HG02840 (cell line): ENCODE measurements around the gene COL9A1.

Experiments used
- ATAC-seq: cut with Tn5 transposase; IDR thresholded peaks from one replicate; pipeline ENCODE4 v1.9.1; 2021; ENCODE audit warnings: mild to moderate bottlenecking, moderate library complexity, moderate number of reproducible peaks; ENCODE audit not compliant: unreplicated experiment, low FRiP score

COL9A1 gene

DNA sequence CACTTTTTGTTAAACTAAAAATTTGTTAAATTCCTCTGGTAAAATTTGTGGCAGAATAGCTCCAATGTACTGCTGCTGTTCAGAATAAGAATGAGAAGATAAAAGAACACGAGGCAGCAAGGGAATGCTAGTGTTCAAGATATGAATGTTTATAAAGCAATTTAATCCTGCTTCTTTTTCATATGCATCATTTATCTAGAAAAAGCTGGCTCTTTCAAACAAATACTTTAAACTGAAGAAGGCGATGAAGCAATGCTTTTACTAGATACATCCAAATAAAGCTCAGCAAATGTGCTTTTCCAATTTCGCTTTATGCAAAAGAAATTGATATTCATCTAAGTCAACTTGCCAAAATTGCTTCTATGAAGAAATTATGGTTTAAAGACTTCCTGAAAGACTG lies 66.5 kb downstream of the COL9A1 start:
- no peak for ATAC-seq

- ATAC-seq = no peak
These were observed 68.2 kb downstream of the COL9A1 start for GRCh38 chr6:70234561-70235236.

- ATAC-seq = no peak
These were observed 71.6 kb downstream of the COL9A1 start for GRCh38 chr6:70231311-70231710.

DNA sequence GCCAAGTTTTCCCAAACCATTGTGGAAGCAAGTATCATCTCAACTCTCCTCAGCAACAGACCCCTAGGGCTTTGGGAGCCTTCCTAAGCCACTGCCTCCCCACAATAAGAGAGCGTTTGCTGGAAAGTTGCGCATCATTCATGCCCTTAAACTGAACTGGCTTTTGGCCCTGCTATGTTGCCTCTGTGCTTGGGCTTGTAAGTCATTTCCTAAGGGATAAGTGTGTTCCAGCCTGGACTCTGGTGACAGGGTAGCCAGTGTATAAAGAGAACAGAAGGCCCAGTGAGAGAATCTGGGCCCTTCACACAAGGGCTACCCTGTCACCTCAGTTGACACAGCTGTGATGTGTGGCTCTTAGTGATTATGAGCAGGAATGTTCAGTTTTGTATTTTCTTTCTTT lies 77.8 kb downstream of the COL9A1 start:
- ATAC-seq = no peak

DNA sequence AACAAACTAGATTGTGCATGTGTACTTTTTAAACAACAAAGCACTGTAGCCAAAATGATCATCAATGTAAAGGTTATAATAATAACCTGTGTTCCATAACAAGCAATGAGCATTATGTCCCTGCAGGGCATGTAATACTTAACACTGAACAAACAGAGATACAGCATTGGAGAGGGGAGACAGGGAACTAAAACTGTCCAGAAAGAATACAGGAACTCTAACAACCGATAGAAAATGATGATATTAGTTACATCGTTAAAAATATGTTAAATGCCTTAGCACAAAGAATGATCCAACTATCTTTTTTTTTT lies 80.5 kb downstream of the COL9A1 start:
- no peak for ATAC-seq

- ATAC-seq = no peak
These were observed 81.0 kb downstream of the COL9A1 start for GRCh38 chr6:70221715-70222438.

DNA sequence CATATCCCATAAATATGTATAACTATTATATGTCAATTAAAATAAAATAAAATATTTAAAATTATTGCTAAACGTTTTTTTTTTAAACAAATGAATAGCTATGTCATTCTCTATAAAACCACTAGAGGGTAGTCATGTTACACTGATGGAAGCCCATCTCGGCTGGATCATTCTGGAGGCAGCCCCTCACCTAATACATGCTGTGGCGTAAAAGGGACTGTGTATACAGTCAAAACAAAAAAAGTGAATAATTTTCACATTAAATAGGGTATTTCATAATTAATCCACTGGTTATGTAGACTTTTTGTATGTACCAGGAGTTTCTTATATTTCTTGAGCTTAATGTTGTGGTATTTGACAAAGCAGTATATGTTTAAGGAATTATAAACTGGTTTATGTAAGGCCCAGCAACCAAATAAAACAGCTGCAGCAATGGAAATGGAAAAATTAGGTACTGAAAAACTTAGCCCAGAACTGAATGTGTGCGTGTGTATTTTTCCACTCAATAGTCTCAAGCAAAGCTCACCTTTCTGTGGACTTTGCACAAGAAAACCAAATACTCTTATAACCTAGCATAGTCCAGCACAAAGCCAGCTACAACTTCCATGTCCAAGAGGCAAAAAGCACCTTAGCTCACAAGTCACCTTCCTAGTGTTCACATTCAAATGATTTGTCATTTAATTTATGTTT lies 81.7 kb downstream of the COL9A1 start:
- no peak for ATAC-seq

DNA sequence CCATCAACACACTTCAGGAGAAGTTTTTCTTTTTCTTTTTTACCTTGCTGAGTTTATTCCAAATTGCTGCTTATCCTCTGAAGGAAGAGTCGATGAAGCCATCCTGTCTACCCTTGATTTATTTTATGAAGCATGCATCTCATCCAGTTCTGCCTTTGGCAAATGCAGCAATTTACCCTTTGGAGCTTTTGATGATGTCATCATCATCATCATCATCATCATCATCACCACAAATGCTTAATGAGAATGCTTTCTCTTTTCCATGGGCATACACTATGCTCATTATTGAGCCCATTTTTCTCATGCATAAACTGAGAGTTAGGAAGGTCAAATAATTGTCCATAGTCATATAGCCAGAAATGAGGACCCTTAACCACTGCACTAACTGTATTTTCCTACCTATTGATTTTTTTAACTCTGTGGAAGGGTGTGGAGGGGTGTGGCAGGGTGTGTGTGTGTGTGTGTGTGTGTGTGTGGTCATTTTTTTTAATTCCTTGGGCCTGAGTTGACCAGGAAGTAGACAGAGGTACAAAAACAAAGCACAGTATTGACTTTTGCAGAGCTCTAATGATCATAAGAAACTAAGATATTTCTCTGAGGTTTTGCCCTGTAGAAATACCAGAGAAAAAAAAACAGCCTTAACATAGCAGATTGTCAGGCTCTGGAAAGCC lies 82.8 kb downstream of the COL9A1 start:
- ATAC-seq = no peak

DNA sequence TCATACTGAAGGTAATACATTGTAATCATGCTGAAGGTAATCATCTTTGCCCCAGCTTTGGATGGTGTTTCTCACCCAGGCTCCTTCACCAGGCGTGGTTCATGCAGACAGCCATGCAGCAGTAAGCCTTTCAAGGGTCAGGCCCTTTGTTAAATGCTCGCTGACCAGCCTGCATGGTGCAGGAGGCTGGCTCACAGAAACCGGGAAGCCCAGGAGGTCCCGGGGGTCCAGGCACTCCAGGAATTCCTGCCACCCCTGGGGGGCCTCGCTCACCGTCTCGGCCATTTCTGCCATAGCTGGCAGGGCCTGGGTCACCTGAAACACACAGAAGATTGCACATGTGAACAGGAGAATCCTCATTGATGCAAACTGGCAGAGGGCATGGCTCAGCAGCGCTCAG lies 86.1 kb downstream of the COL9A1 start:
- no peak for ATAC-seq

DNA sequence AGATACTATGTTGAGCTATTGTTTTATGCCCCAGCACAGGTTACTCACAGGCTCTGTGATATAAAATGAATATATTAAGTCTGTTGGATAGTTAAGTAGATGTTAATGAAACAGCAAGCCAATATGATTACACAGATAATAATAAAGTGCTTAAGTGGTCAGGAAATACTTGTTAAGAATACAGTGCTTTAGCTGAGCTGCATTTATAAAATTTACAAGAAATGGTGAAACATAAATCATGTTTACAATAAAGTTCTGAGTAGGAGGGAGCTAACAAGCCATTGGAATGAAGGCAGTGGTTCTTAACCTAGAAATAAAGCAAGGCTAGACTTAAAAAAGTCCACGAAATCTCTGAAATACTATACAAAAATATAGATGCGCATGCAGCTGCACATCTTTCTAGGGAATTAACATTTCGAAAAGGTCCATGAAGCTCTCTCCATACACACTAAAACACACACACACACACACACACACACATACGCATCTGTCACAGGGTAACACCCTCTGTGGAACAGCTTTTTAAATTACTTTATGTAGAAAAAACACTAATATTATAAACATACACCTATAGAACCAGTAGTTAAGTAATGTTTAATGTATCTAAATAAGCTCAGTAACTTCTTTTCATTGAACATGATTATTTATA lies 87.3 kb downstream of the COL9A1 start:
- no peak for ATAC-seq

GRCh38 chr6:70210462-70210861 lies 92.4 kb downstream of the COL9A1 start:
- ATAC-seq = no peak

- no peak for ATAC-seq
These were observed 94.6 kb downstream of the COL9A1 start for GRCh38 chr6:70208235-70208790.

DNA sequence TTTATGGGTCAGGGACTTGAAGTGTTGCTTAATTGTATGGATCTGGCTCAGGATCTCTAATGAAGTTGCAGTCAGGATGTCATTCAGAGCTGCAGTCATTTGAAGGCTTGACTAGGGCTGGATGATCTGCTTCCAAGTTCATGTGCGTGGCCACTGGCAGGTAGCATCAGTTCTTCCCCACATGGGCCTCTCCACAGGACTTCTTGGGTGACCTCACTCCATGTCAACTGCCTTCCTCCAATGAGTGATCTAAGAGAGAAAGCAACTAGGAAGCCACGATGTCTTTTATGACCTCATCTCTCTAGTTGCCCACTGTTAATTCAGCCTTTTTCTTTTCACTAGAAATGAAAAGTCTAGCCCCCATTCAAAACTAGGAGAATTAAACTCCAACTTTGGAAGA lies 104.1 kb downstream of the COL9A1 start:
- ATAC-seq = no peak

DNA sequence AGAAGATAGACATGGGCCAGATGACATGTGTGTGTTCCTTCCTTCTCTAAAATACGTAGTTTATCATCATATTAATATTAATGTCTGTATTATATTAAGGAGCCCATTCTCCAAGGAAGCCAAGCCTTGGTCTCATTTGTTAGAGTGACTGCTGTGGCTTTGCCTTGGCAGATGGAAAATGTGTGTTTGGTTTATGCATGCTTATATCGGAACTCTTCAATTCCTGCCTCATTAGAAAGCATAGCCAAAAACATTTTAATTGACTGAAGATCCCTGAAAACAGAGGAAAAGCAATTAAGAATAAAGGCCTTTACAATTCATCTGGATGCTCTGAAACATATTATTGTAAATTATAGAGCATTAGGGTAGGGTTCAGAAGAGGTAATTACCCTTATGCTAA lies 106.4 kb downstream of the COL9A1 start:
- no peak for ATAC-seq

DNA sequence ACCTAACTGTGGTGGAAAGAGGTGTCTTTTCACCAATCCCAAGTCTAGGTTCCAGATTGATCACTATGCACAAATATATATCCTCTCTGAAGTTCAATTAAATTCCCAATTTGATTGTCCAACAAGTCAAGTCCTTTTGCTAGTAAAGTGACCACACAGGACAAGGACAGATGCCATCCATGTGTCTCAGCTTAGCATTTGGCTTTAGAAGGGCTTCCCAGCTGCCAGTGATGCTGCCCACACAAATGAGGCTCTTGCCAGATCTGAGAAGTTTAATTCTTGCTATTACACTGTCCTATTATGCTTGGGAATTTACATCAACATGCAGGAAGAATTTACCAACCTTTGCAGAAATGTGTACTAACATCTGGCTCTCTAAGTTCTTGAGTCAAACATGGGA lies 108.5 kb downstream of the COL9A1 start:
- no peak for ATAC-seq

GRCh38 chr6:70188202-70188601 lies 114.7 kb downstream of the COL9A1 start:
- no peak for ATAC-seq

DNA sequence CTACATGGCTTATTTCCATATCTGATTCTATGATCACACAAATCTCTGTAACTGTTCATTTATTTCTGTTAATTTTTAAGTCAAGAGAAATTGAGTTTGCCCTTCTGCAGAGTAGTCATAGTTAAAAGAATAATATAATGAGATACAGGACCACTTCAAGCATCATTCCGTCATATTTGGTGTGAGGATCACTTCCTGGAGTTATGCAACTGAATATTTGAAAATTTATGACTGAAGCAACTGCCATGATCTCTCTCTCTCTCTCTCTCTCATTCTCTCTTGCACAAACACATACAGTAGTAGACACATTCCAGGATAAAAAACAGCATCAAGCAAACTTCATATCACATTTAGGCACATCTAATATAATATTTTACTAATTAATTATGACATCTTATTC lies 116.4 kb downstream of the COL9A1 start:
- ATAC-seq = no peak

GRCh38 chr6:70184723-70185122 lies 118.2 kb downstream of the COL9A1 start:
- ATAC-seq = no peak

DNA sequence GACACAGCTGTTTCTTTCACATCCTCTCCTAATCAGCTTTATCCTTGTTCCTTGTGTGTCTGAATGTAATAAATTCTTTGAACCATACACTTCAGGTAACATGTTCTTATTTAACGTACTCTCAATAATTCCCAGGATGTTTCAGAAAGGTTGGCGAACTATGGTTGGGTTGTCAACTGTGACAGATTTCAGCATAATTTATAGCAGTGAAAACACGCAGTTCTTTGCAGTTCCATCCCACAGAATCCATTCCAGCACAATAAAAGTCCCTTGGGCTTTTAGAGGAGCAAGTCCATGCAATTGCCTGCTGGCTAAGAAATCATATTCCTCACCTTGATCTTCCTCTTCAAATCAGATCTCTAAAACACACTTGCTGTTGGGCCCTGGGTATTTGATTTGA lies 119.3 kb downstream of the COL9A1 start:
- ATAC-seq = no peak

- ATAC-seq = no peak
These were observed 121.8 kb downstream of the COL9A1 start for GRCh38 chr6:70180901-70181599.
